HG02798 (cell line): ENCODE measurements around the gene RHOV.
A peak's percentile ranks its signal among the peaks of the same experiment; 100 is the strongest.

ENCODE experiments used
- ATAC-seq: cut with Tn5 transposase; IDR thresholded peaks from one replicate; pipeline ENCODE4 v1.9.1; 2021; ENCODE audit warnings: mild to moderate bottlenecking; ENCODE audit not compliant: unreplicated experiment, poor library complexity

Gene RHOV, protein sequence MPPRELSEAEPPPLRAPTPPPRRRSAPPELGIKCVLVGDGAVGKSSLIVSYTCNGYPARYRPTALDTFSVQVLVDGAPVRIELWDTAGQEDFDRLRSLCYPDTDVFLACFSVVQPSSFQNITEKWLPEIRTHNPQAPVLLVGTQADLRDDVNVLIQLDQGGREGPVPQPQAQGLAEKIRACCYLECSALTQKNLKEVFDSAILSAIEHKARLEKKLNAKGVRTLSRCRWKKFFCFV

DNA sequence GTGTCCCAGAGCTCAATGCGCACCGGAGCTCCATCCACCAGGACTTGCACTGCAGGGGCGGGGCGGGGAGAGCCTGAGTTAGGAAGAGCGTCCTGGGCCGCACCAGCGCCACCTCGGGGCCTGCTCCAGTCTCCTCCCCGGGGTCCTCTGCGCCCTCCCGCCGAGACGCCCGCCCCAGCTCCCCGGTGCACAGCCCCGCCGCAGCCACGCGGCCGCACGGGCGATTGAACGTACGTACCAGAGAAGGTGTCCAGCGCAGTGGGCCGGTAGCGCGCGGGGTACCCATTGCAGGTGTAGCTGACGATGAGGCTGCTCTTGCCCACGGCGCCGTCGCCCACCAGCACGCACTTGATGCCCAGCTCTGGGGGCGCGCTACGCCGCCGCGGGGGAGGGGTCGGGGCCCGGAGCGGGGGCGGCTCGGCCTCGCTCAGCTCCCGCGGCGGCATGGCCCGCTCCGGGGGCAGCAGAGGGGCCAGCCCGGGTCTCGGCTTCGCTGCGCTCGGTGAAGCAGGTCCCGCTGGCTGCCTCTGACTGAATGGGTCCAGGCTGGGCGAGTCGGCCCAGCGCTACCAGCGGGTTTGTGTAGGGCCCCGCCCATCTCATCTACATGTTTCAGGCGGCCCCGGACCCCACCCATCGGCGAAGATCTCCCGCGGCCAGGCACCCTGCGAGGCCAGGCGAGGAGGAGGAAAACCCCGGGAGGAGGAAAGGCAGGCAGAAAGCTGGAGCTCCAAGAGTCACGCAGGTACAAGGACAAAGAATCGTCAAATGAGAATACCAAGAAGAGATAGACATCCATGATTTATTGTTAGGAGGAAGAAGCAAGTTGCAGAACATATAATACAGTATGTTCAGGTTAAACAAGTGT, at the start of gene RHOV:
Gene RHOV, minus strand, starts transcription at position 541 of the 868 bp plus-strand sequence. Its CDS starts 95 bp downstream, at position 446.
- ATAC-seq, result peak; percentile 55

DNA sequence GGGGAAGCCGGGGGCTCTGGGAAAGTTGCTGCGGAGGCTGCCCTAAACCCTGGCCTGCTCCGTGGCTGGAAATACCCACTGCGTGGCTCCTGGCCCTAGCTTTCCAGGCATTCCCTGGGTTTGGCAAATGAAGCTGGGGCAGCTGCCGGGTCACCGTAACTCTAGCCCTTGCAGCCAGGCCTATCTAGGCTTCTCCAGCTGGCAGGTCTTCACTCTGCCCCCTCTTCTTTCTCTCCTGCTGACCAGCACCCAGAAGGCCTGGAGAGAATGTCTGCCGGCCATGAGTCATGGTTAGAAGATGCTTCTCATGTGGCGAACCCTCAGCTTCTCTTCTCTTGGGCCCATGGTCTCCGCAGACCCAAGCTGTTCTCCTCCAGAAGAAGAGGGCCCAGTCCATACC, 49.5 kb upstream of the RHOV start:
- ATAC-seq, result no peak

DNA sequence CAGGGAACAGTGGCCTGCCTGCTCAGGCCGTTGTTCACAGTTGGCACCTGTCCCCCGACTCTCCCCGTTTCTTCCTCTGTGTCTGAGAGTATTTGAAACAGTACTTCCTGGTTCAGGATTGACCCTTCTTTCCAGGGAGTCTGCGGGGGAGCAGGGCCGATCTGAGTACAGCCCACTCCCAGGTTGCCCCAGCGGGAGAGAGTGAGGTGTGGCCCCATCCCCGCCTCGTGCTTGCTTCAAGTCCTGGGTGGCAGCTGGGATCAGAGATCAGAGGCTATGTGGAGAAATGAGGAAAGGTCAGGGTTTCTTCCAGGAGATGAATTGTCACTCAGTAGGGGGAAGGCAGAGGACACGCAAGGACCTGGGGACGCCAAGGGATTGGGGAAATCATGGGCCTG, 48.6 kb upstream of the RHOV start:
- no peak for ATAC-seq

DNA sequence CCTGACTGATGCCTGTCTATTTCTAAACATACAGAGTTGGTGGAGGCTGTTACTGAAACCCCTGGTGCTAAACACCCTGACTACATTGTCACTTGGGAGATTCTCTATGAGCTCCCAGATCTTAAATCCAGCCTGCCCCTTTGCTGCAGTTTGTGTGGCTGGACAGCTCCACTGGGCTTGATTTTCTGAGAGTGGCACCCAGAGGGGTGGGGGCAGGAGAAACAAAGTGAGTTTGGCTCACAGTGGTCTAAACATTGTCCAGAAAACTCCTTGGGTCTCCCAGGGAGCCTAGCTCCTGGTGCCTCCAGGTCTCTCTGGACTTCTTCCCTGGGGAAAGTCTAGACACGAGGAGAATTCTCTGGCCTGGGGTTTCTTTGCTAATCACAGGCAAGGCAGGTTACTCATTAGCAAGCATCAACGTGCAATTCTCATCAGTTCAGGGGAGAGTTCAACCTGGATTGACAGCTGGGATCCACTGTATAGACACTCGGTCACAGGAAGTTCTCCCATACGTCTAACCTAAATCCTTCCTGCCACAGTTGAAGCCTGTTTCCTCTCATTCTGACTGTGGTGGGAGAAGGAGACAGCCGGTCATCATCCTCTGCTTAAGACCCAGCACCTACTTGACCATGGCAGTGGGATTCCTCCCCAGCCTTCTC, 48.0 kb upstream of the RHOV start:
- no peak for ATAC-seq

DNA sequence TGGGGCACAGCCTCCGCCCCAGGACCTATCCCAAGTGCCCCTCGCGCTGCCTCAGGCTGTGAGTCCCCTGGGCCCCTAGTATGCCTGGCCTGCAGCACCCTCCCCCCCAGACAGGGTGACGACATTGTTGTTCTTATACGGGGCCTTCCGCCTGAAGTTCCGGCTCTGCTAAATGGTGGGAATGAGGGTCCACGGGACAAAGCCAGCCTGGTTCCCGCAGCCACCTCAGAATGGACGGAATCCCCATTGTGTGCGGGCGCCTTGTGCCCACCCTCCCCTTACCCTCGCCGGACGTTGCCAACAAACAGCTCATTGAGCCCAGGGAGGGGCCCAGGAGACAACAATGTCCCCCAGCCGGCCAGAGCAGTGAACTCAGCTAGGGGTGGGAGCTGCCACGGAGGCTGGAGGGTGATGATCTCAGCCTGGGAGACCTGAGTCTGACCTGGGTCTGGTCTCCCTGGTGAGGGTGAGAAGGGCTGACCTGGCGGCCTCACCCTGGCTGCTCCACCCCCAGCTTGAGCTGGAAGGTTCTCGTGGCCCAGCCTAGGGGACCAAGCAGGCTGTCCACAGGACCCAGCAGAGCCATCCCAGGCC, 44.9 kb upstream of the RHOV start:
- ATAC-seq, result no peak

DNA sequence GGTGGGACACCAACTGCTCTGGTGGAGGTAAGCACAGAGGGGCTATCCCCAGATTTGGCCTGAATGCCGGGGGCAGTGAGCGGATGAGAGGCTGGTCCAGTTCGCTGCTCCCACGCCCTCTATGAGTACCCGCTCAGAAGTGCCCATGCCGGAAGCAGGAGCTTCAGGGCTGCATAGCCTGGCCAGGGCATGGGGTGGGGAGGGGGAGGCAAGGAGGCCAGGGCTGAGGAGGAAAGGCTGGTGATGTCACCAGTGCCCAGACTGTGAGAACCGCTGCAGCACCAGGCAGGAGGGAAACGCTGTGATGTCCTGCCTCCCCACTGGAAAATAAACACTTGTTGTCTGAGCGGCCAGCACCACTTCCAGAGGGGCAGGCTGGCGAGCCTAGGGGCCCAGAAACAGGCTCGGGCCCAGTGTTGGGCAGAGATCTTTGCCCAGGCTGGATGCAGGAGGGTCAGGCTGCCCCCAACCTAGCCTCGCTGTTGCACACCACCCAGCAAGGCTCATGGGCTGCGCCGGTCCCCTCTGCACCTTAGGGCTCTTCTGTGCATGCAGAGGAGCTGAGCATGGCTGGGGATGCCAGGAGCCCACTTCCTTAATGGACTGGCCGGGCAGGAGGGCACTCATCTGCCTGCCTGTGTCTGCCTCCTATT, 44.2 kb upstream of the RHOV start:
- no peak for ATAC-seq

DNA sequence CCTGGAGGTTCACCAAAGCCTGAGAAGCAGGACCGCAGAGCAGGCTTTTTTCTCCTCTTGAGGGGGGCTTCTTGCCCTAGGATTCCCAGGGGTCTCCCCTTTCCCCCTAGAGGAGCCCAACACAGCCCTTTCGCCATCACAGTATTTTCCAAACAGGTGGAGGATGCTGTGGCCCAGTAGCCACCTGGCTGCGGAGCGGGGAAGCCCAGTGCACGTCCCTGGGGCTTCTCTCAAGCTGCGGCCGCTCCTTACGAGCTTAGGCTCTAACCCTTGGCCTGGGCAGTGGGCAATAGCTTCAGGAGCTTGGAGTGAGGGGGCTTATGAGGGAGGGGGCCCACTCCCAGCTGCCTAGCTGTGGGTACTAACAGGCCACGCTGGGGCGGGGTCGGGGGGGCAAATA, 43.6 kb upstream of the RHOV start:
- ATAC-seq, result no peak

DNA sequence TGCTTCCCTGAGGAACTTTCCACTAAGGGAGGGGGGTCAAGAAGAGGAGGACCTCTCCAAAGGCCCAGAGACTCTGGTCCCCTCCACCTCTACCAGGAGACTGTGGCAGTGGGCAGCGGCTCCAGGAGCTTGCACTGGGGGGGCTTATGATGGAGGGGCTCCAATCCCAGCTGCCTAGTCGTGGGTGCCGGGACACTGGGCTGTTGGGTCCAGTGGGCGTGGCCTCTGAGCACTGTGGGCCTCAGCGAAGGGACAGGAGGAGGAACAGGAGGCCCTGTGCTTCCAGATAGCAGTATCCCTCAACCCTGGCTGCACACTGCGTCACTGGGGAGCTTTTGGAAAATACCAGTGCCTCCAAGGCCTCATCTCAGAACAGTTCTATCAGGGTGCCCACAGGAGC, 41.6 kb upstream of the RHOV start:
- no peak for ATAC-seq

DNA sequence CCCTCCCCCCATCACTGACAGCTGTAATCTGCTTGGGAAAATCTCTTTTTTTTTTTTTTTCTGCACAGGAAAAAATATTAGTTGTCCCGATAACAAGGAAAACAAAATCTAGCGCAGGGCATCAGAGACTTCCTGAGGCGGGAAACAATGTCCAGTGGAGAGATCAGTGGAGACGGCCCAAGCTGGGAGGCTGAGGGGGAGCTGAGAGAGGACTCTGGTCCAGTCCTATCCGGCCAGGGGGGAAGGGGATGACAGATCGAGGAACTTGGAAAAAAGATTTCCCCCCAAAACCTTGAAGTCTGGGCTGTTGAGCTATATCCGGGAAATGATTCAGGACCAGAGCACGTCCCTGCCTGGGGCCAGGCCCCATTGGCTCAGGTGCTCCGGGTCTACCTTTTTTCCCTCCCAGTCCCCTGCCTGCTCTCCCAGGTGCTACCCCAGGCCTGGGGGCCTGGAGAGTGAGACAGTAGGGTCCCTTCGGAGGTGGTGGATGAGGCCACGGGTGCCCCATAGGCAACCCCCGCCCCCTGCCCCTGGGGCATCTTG, 41.2 kb upstream of the RHOV start:
- no peak for ATAC-seq

DNA sequence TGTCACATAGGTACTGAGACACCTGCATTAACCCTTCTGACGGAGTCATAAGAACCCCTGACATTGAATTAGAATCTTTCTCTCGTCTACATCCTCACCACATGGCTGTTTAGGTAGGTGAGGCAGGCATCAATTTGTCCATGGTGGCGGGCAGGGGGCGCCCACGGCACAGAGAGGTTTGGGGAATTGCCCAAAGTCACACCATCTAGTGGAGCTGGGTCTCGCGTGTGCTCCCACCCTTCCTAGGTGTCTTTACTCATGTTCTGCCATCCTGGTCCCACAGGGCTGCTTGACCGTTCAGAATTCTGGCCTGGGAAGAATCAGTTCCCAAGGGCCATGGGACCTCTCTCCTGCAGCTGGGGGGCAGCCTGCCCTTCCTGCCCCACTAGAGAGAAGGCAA, 40.5 kb upstream of the RHOV start:
- ATAC-seq, result no peak

DNA sequence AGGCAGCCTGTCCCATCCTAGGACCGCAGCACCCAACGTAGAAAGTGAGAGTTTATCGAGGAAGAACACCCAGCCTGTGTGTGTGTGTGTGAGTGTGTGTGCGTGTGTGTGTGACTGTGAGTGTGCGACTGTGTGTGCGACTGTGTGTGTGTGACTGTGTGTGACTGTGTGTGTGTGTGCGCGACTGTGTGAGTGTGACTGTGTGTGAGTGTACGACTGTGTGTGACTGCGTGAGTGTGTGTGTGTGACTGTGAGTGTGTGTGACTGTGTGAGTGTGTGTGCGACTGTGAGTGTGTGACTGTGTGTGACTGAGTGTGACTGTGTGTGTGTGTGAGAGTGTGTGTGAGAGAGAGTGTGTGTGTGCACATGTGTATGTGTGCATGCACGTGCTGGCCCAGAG, 40.0 kb upstream of the RHOV start:
- no peak for ATAC-seq

DNA sequence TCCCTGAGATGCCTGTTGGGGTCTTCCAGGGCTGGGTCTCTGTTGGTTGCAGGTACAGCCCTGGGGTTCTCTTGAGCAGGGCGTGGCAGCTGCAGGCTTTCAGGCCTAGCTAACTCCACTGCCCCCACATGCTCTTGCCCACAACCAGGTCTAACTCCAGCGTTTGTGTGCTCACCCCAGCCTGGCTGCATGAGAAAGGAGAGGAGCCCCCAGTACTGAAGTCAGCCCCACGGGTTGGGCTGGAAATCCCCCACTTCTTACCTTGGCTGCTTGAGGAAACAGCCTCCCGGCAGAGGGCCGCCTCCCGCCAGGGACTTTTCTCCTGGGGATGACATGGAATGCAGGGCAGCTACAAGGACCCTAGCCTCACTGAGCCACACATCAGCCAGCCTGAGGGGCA, 38.4 kb upstream of the RHOV start:
- no peak for ATAC-seq

DNA sequence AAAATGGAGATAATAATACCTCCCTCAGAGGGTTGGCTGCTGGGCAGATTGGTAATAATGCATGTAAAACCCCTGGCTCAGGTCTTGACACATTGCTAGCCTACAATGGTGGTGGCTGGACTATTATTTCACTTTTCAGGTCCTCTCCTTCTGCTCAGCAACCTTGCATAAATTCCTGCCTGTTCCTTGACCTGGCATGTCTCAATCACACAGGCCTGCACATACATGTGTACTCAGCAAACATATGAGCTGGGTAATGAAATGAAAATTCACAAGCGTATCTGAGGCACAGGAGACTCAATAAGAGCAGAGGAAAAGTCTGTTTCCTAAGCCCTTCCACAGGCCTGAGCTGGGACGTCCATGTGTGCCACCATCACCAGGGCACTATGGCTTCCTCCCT, 37.7 kb upstream of the RHOV start:
- no peak for ATAC-seq

DNA sequence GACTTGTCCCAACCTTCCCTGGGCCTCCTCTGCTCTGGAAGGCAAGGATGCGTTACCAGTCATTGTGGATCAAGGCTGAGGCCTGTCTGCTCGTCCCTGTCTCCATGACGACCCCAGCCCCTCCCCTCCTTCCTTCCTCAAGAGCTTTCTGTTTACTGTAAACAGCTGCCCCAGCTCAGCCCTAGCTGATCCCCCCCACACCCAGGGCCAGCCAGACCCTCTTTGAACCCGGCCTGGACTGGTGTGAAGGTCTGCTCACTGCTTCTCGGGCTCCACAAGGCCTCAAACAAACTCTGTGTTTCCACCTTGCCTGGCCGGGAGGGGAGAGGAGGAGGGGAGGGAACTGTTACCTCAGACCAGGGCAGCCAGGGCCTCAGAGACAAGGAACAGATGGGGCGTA, 37.1 kb upstream of the RHOV start:
- ATAC-seq, result no peak

DNA sequence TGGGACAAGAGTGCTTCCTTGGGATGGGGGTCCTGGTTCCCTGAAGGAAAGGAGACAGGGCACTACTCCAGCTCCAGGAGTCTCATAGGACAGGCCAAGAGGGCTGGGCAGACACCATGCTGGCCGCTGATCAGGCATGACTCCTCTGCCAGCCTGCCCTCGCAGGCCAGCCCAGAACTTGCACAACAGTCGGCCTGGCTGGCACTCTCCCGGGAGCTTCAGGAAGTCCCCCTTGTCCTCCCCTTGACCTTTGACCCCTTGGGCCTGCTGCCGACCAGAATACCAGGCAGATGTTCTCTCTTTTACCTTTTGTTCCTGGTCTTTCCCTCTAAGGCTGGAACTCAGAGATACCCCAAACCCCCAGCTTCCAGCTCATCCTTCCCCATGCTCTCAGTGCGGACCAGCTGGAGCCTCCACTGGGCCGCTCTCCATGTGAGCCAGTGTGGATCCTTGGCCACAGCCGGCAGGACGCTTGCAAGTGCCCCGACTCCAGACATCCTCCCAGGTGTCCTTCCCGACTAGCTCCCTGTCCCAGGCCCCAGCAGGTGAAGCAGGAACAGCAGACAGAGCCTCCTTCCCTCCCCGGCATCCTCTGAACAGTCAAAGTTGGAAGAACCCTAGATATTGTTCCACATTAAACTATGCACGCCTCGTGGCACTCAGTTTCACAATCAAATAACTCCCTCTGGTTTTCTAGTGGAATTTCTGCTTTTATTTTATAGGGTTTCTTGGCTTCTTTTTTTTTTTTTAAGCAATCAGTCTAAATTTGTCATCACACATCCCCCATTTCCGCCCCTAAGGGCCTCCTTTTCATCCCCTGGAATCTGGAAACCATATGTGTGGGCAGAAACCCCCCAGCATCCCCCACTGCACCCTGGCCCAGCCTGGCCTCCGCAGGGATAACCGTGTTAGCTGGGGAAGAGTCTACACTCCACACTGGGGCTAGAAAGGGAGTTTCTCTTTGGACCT, 35.9 kb upstream of the RHOV start:
- ATAC-seq, result no peak

DNA sequence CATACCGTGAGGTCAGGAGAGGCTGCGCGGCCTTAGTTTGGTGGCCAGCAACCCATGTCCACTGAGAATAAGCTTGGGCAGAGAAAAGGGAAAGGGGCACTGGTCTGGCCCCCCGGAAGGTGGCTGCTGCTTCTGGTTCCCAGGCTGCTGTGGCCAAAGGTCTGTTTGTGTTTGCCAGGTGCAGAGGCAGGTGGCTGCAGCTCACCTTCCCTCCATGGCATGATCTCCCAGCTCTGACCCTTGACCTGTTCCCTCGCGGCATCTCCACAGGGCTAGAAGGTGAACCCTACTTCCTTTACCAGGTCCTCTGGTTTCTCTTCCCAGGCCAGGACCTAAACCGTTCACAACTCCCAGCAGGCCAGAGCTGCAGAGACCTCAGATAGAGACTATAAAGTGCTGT, 34.1 kb upstream of the RHOV start:
- no peak for ATAC-seq

DNA sequence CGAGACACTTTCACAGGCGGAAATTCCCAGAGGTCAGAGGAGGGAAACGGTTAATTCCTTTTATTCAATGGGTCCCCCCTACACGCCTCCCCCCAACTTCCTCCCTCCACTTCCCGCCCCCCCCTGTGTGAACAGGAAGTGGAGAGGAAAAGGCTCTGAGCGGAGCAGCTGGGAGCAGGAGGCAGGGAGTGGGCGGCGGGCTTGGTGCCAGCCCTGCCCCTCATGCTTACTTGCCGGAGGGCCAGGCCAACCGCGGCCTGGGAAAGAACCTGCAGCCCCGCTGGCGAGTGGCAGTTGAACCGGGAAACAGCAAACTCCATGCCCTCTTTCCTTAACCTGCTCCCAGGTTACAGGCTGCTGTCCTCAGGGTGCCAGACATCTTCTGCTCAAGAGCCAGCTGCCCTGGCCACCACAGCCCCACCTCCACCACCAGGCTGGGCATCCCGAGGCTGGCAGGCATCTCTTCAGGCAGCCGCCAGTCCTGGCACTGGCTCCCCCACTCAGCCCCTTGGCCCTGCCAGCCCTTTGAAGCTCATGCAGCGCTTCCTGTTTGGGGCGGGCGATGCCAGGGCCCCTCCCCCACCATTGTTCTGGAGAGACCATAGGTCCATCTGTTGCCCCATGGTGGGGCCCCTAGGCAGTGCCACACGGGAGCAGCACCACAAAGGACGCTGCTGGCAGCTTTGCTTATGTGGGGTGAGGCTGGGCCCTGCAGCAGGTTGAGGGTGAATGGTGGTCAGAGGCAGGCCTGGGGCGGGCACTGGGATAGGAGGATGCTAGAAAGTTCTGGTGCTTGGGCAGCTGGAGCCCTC, 33.2 kb upstream of the RHOV start:
- ATAC-seq, result no peak
